ENCODE results near the gene STK32A.

DNA sequence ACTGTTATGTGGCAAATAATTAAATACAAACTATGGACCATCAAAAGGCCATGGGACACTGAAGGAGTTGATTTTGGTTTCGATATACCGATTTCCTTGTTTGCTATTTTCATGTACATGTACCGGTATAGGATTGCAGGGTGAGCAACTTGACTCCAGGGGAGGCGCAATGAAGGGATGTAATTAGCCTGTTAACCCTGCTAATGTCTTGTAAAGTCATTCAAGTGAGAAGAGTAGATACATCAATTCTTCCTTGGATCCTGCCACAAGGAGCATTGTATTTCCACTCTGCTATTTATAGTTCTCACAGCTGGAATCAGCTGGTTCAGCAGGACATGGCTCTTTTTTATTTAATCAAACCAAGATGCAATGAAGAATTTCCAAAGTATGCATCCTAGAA is 102.0 kb downstream of the STK32A start:
- TF ChIP-seq, protein P1, sequence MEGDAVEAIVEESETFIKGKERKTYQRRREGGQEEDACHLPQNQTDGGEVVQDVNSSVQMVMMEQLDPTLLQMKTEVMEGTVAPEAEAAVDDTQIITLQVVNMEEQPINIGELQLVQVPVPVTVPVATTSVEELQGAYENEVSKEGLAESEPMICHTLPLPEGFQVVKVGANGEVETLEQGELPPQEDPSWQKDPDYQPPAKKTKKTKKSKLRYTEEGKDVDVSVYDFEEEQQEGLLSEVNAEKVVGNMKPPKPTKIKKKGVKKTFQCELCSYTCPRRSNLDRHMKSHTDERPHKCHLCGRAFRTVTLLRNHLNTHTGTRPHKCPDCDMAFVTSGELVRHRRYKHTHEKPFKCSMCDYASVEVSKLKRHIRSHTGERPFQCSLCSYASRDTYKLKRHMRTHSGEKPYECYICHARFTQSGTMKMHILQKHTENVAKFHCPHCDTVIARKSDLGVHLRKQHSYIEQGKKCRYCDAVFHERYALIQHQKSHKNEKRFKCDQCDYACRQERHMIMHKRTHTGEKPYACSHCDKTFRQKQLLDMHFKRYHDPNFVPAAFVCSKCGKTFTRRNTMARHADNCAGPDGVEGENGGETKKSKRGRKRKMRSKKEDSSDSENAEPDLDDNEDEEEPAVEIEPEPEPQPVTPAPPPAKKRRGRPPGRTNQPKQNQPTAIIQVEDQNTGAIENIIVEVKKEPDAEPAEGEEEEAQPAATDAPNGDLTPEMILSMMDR (IDR thresholded peaks at IDR 0.05; ENCODE audit: low read depth, low read length, poor library complexity, severe bottlenecking), result no peak
- TF ChIP-seq EZH2phosphoT487 (IDR thresholded peaks at IDR 0.05; ENCODE audit: borderline replicate concordance, low read length), result no peak

All from DOHH2 (cell line).